Epithelial cell of proximal tubule (primary cell): ENCODE results near the gene TMCC2. TPM values are rescaled to one million over a fixed set of nuclear protein-coding genes. Genes with fewer than 3 reads are reported as not detected.

Experiments used
- DNase-seq: peaks from one replicate; pipeline ENCODE4 v3.0.0-alpha.2; 2011; ENCODE audit warnings: low read depth
- H3K4me3 ChIP-seq: 2 replicates; pipeline ENCODE4 v1.5.1; 2011; ENCODE audit warnings: low read depth, mild to moderate bottlenecking, low read length
- CTCF ChIP-seq: conservative IDR thresholded peaks from 2 replicates; pipeline ENCODE4 v1.5.1; 2012; ENCODE audit warnings: low read depth, mild to moderate bottlenecking, low read length
- total RNA-seq: library from RNA; depleted of rRNA; stranded (reverse); fragments of >200 nt; gene quantifications from 2 replicates; pipeline ENCODE4 v1.2.3, GENCODE V29; 2015

Gene TMCC2
- total RNA-seq, 1 donor from 2014 or later = 5.0 TPM

- H3K4me3 ChIP-seq = no peak overlapping the region
- DNase-seq = no peak
- no peak for TF ChIP-seq CTCF
These were observed 12.4 kb downstream of the TMCC2 start for GRCh38 chr1:205240118-205240517.

- TF ChIP-seq CTCF = no peak
- H3K4me3 ChIP-seq = no peak overlapping the region
- DNase-seq = no peak
These were observed 12.8 kb downstream of the TMCC2 start for GRCh38 chr1:205240569-205240968.

- TF ChIP-seq CTCF = no peak
- no peak overlapping the region for H3K4me3 ChIP-seq
- no peak for DNase-seq
These were observed 13.8 kb downstream of the TMCC2 start for GRCh38 chr1:205241366-205242030.

- TF ChIP-seq CTCF = no peak
- H3K4me3 ChIP-seq = no peak overlapping the region
- no peak for DNase-seq
These were observed 15.8 kb downstream of the TMCC2 start for GRCh38 chr1:205243350-205244191.

GRCh38 chr1:205244384-205244783 lies 16.6 kb downstream of the TMCC2 start:
- DNase-seq = no peak
- no peak for TF ChIP-seq CTCF
- H3K4me3 ChIP-seq = no peak overlapping the region

GRCh38 chr1:205245096-205245495 lies 17.4 kb downstream of the TMCC2 start:
- no peak for TF ChIP-seq CTCF
- DNase-seq = no peak
- no peak overlapping the region for H3K4me3 ChIP-seq
